Activated T-cell treated with anti-CD3 and anti-CD28 coated beads, Interleukin-2, amount 50 U/mL, for 72 hours (primary cell): ENCODE data around the gene F3. TPM values are rescaled to one million over a fixed set of nuclear protein-coding genes. Genes with fewer than 3 reads are reported as not detected.
"Not testable (repeated sequence)": the region's sequence is repeated elsewhere in the genome, so short reads cannot be mapped to it uniquely, and the experiment has no call there.

Experiments
- ATAC-seq, 2 donors: fragments of 150-1000 bp; cut with Tn5 transposase; replicated peaks in 1 of 2; 2 replicates each; pipeline ENCODE4 v1.10.0; 2021; ENCODE audit warnings: moderate library complexity in 2 of 2, mild to moderate bottlenecking in 1 of 2
- DNase-seq, 2 donors: peaks; one replicate each; pipeline ENCODE4 v3.0.0; 2021 to 2022; ENCODE audit warnings: mixed read lengths in 1 of 2
- H3K27ac Mint-ChIP-seq: one replicate; pipeline ENCODE4 v1.8.0; 2022; ENCODE audit warnings: mild to moderate bottlenecking, moderate library complexity, mixed read lengths
- H3K27me3 Mint-ChIP-seq: one replicate; pipeline ENCODE4 v1.8.0; 2022; ENCODE audit warnings: low read depth, mixed read lengths
- H3K36me3 Mint-ChIP-seq, 2 donors: one replicate each; pipeline ENCODE4 v1.8.0; 2022; ENCODE audit warnings: mixed read lengths in 2 of 2, mild to moderate bottlenecking in 1 of 2; ENCODE audit not compliant: insufficient read depth in 2 of 2
- H3K4me1 Mint-ChIP-seq: one replicate; pipeline ENCODE4 v1.8.0; 2022; ENCODE audit warnings: low read depth, mixed read lengths
- H3K4me3 Mint-ChIP-seq, 2 donors: one replicate each; pipeline ENCODE4 v1.8.0; 2022; ENCODE audit warnings: mild to moderate bottlenecking in 2 of 2, mixed read lengths in 2 of 2, moderate library complexity in 2 of 2
- H3K9me3 Mint-ChIP-seq, 2 donors: one replicate each; pipeline ENCODE4 v1.8.0; 2022; ENCODE audit warnings: mixed read lengths in 2 of 2
- total RNA-seq, 2 donors: library from RNA; stranded (reverse); gene quantifications; one replicate each; pipeline ENCODE4 v1.2.3, GENCODE V29; 2022

F3 gene
- under 1 TPM; 0.23 to 0.65 TPM for total RNA-seq

DNA sequence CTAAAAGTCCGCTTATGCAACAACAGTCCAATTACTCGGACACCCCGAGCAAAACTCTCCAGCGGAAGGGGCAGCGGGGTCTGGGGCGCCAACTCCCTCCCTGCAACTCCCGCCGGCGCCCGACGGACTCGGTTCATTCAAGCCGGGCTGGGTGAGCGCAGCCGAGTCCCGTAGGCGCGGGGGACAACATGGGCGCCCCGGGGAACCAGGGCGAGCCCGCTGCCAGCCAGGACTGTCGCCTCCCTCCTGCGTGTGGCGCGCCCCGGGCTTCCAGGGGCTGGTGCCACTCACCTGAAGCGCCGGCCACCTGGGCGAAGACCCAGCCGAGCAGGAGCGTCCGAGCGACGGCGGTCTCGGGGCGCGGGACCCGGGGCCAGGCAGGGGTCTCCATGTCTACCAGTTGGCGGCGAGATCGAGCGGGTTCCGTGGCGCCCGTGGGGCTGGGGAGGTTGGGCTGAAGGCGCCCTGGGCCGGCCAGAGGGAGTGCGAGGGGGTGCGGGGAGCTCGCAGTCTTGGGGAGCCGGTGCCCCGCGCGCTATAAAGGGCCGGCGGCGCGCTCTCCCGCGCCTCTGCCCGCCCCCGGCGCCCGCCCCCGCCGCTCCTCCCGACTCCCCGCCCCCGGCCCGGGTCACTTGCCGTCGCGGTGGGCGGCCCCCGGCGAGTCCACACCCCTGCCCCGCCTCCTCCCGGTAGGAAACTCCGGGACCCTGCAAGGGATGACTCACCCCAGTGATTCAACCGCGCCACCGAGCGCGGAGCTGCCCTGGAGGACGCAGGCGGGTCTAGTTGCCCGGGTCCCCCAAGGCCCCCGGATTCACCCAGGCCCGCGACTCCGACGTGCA is at the start of gene F3:
TSS of gene F3 (minus strand) at position 514 of the 842 bp plus-strand sequence. CDS start at position 391, 123 bp downstream.
- DNase-seq, result peak; percentile 88 to 93
- H3K4me3 Mint-ChIP-seq, result peak within 1 kb of the TSS; percentile 89 to 91
- ATAC-seq, result peak; percentile 99
- no peaks in the 10 kb centered on the region for H3K9me3 Mint-ChIP-seq
- peak within 1 kb of the TSS; percentile 44 for H3K27ac Mint-ChIP-seq
- H3K36me3 Mint-ChIP-seq, result no peaks in the 10 kb centered on the region
- peaks cover 80% of the 10 kb centered on the region for H3K27me3 Mint-ChIP-seq
- H3K4me1 Mint-ChIP-seq, result peaks cover 26% of the 10 kb centered on the region

- Mint-ChIP-seq H3K4me3 (no peak overlapping the region), H3K27me3 (peaks cover 6% of the 10 kb centered on the region), H3K4me1 (no peaks in the 10 kb centered on the region), H3K36me3 (no peaks in the 10 kb centered on the region), H3K27ac (no peak overlapping the region), H3K9me3 (no peaks in the 10 kb centered on the region)
- no peak for ATAC-seq
- no peak for DNase-seq
Observed at GRCh38 chr1:94590203-94591137, 48.9 kb upstream of the F3 start.

GRCh38 chr1:94589728-94590127 is 48.2 kb upstream of the F3 start:
- Mint-ChIP-seq H3K27me3 (peaks cover 6% of the 10 kb centered on the region), H3K36me3 (no peaks in the 10 kb centered on the region), H3K9me3 (no peaks in the 10 kb centered on the region), H3K4me1 (no peaks in the 10 kb centered on the region), H3K4me3 (no peak overlapping the region), H3K27ac (no peak overlapping the region)
- ATAC-seq, result no peak
- DNase-seq, result no peak

- H3K36me3 Mint-ChIP-seq, result peaks cover 0 to 4% of the 10 kb centered on the region in 2 donors
- peaks cover 5 to 9% of the 10 kb centered on the region in 2 donors for H3K9me3 Mint-ChIP-seq
- ATAC-seq, result no peak
- H3K4me3 Mint-ChIP-seq, result no peak overlapping the region
- no peaks in the 10 kb centered on the region for H3K4me1 Mint-ChIP-seq
- H3K27ac Mint-ChIP-seq, result no peak overlapping the region
- no peak for DNase-seq
- peaks cover 8% of the 10 kb centered on the region for H3K27me3 Mint-ChIP-seq
Observed at GRCh38 chr1:94582565-94582964, 41.0 kb upstream of the F3 start.

- no peak for DNase-seq
- no peak for ATAC-seq
- H3K4me1 Mint-ChIP-seq, result no peaks in the 10 kb centered on the region
- H3K9me3 Mint-ChIP-seq, result peaks cover 9% of the 10 kb centered on the region in 2 donors
- peaks cover 3 to 4% of the 10 kb centered on the region in 2 donors for H3K36me3 Mint-ChIP-seq
- no peak overlapping the region for H3K4me3 Mint-ChIP-seq
- no peak overlapping the region for H3K27ac Mint-ChIP-seq
- H3K27me3 Mint-ChIP-seq, result peaks cover 8% of the 10 kb centered on the region
Observed at GRCh38 chr1:94580367-94581115, 39.0 kb upstream of the F3 start.

GRCh38 chr1:94579876-94580294 is 38.3 kb upstream of the F3 start:
- no peak overlapping the region for H3K4me3 Mint-ChIP-seq
- H3K4me1 Mint-ChIP-seq, result no peaks in the 10 kb centered on the region
- DNase-seq, result no peak
- peaks cover 9% of the 10 kb centered on the region in 2 donors for H3K9me3 Mint-ChIP-seq
- peaks cover 8% of the 10 kb centered on the region for H3K27me3 Mint-ChIP-seq
- no peak for ATAC-seq
- H3K36me3 Mint-ChIP-seq, result peaks cover 3 to 4% of the 10 kb centered on the region in 2 donors
- H3K27ac Mint-ChIP-seq, result no peak overlapping the region

DNA sequence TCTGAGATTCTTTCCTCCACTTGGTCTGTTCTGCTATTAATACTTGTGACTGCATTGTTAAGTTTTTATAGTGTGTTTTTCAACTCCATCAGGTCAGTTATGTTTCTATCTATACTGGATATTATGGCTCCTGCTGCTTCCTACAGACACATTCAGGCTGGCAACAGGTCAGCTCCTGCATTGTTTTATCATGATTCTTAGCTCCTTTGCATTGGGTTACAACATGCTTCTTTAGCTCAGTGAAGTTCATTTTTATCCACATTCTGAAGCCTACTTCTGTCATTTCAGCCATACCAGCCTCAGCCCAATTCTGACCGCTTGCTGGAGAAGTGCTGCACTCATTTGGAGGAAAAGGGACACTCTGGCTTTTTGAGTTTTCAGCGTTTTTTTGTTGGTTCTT is 37.3 kb upstream of the F3 start:
- DNase-seq, result no peak

DNA sequence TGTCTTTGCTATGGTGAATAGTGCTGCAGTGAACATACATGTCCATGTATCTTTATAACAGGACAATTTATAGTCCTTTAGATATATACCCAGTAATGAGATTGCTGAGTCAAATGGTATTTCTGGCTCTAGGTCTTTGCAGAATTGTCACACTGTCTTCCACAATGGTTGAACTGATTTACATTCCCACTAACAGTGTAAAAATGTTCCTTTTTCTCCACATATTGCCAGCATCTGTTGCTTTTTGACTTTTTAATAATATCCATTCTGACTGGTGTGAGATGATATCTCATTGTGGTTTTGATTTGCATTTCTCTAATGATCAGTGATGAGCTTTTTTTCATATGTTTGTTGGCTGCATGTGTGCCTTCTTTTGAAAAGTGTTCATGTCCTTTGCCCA is 32.4 kb upstream of the F3 start:
- not testable (repeated sequence) for H3K4me3 Mint-ChIP-seq, H3K36me3 Mint-ChIP-seq, H3K27me3 Mint-ChIP-seq, DNase-seq, ATAC-seq, H3K27ac Mint-ChIP-seq, H3K4me1 Mint-ChIP-seq
- peaks cover 11 to 17% of the 10 kb centered on the region in 2 donors for H3K9me3 Mint-ChIP-seq

More for the DNA sequence above, 37.3 kb upstream of the F3 start:
- peaks cover 3 to 4% of the 10 kb centered on the region in 2 donors for H3K36me3 Mint-ChIP-seq
- ATAC-seq, result no peak
- no peaks in the 10 kb centered on the region for H3K27me3 Mint-ChIP-seq
- H3K9me3 Mint-ChIP-seq, result peaks cover 9% of the 10 kb centered on the region in 2 donors
- H3K27ac Mint-ChIP-seq, result no peak overlapping the region
- H3K4me3 Mint-ChIP-seq, result no peak overlapping the region
- no peaks in the 10 kb centered on the region for H3K4me1 Mint-ChIP-seq

- Mint-ChIP-seq H3K27ac (no peak overlapping the region), H3K4me3 (no peak overlapping the region)
Observed at GRCh38 chr1:94572780-94573179, 31.2 kb upstream of the F3 start.

GRCh38 chr1:94570965-94571364 is 29.4 kb upstream of the F3 start:
- not testable (repeated sequence) for H3K4me3 Mint-ChIP-seq, H3K27me3 Mint-ChIP-seq, DNase-seq, H3K9me3 Mint-ChIP-seq, H3K36me3 Mint-ChIP-seq, H3K27ac Mint-ChIP-seq, H3K4me1 Mint-ChIP-seq, ATAC-seq

More at GRCh38 chr1:94572780-94573179, 31.2 kb upstream of the F3 start:
- peaks cover 0 to 8% of the 10 kb centered on the region in 2 donors for H3K36me3 Mint-ChIP-seq
- H3K9me3 Mint-ChIP-seq, result peaks cover 5 to 14% of the 10 kb centered on the region in 2 donors
- no peak for DNase-seq
- H3K4me1 Mint-ChIP-seq, result no peaks in the 10 kb centered on the region
- no peaks in the 10 kb centered on the region for H3K27me3 Mint-ChIP-seq
- no peak for ATAC-seq

DNA sequence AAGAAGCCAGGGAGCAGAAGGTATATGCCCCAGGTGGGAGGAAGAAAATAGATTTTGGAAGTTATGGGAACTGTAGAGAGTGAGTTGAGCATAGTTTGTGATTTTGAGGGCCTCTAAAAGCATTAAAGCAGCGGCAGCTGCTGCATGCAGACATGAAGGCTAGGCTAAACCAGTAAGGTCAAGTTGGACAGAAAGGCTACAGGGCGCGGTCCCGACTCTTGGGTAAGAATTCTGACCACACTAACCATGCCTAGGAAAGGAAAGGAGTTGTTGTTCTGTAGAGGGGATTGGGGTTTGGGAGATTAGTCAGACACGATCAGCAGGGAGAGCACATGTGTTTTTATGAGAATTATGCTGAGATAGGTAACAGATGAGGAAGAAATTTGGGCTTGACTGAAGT is 27.2 kb upstream of the F3 start:
- not testable (repeated sequence) for H3K27me3 Mint-ChIP-seq, H3K27ac Mint-ChIP-seq, H3K36me3 Mint-ChIP-seq, H3K9me3 Mint-ChIP-seq, ATAC-seq, H3K4me1 Mint-ChIP-seq, DNase-seq, H3K4me3 Mint-ChIP-seq

- not testable (repeated sequence) for H3K27ac Mint-ChIP-seq, H3K4me1 Mint-ChIP-seq, H3K4me3 Mint-ChIP-seq
Observed at GRCh38 chr1:94567975-94568607, 26.5 kb upstream of the F3 start.

More at GRCh38 chr1:94567975-94568607, 26.5 kb upstream of the F3 start:
- H3K36me3 Mint-ChIP-seq, ATAC-seq, DNase-seq, H3K9me3 Mint-ChIP-seq, H3K27me3 Mint-ChIP-seq: not testable (repeated sequence)
